Prostate gland (tissue), 2 donors: ENCODE measurements around the gene UBE2A. TPM values are rescaled to one million over a fixed set of nuclear protein-coding genes. Genes with fewer than 3 reads are reported as not detected.
A peak's percentile ranks its signal among the peaks of the same experiment; 100 is the strongest.

Experiments
- DNase-seq: peaks from one replicate; pipeline ENCODE4 v3.0.0-alpha.2; 2019; ENCODE audit warnings: low spot score
- H3K27ac ChIP-seq, 2 donors: fragments of 200-600 bp; sonication (generic); 2 replicates each; pipeline ENCODE4 v1.5.1; 2017 to 2019
- H3K27me3 ChIP-seq: fragments of 200-600 bp; sonication (generic); replicated peaks from 2 replicates; pipeline ENCODE4 v1.5.1; 2019; ENCODE audit not compliant: insufficient read depth
- H3K36me3 ChIP-seq, 2 donors: fragments of 200-600 bp; sonication (generic); 1 replicate in 1 of 2; 2 replicates in 1 of 2; pipeline versions ENCODE4 v1.5.1 to v1.8.1; 2017 to 2019
- H3K4me1 ChIP-seq: fragments of 200-600 bp; sonication (generic); replicated peaks from 2 replicates; pipeline ENCODE4 v1.5.1; 2019
- H3K4me3 ChIP-seq, 2 donors: fragments of 200-600 bp; sonication (generic); 2 replicates each; pipeline ENCODE4 v1.5.1; 2017 to 2019
- H3K9me3 ChIP-seq: fragments of 200-600 bp; sonication (generic); 2 replicates; pipeline ENCODE4 v1.5.1; 2017
- CTCF ChIP-seq, 4 experiments: fragments of 200-600 bp in 2 of 4; fragments of 450-650 bp in 2 of 4; sonication (generic) in 2 of 4; IDR thresholded peaks; 1 replicate in 3 of 4; 2 replicates in 1 of 4; pipeline ENCODE4 v1.5.1; 2016 to 2019; ENCODE audit warnings: antibody characterized with exemption in 4 of 4, mild to moderate bottlenecking in 2 of 4, moderate library complexity in 2 of 4
- POLR2A ChIP-seq: fragments of 450-650 bp; IDR thresholded peaks from one replicate; pipeline ENCODE4 v1.6.1; 2016; ENCODE audit warnings: antibody characterized with exemption, mild to moderate bottlenecking
- POLR2AphosphoS5 ChIP-seq: sonication (generic); formaldehyde crosslinking; IDR thresholded peaks from one replicate; pipeline ENCODE4 v1.6.1; 2017; ENCODE audit warnings: antibody characterized with exemption
- WGBS: methylation state at CpG from one replicate; pipeline ENCODE4 v1.1.5; 2018; 5-methylcytosine and 5-hydroxymethylcytosine counted together
- intact Hi-C: fragments of 100-400 bp; cut with DNase I; formaldehyde crosslinking; loops from one replicate; pipeline ENCODE4 v1.14.2; 2022
- total RNA-seq, 2 donors: library from RNA; depleted of rRNA; stranded (reverse); fragments of >200 nt; gene quantifications; one replicate each; pipeline ENCODE4 v1.1.0, GENCODE V29; 2016

Gene UBE2A
- total RNA-seq, 2 donors from 2014 or later = 19.8 to 32.9 TPM

GRCh38 chrX:119589810-119590209 lies 15.4 kb downstream of the UBE2A start:
- no peaks in the 10 kb centered on the region for H3K27me3 ChIP-seq
- H3K4me3 ChIP-seq = no peak overlapping the region
- H3K36me3 ChIP-seq = no peaks in the 10 kb centered on the region
- H3K27ac ChIP-seq = no peak overlapping the region
- DNase-seq = no peak
- TF ChIP-seq POLR2A = no peak
- intact Hi-C loops = no loop called here
- H3K9me3 ChIP-seq = no peaks in the 10 kb centered on the region
- H3K4me1 ChIP-seq = no peaks in the 10 kb centered on the region
- 93% methylated on average over 5 of the region's 5 CpGs for WGBS

DNA sequence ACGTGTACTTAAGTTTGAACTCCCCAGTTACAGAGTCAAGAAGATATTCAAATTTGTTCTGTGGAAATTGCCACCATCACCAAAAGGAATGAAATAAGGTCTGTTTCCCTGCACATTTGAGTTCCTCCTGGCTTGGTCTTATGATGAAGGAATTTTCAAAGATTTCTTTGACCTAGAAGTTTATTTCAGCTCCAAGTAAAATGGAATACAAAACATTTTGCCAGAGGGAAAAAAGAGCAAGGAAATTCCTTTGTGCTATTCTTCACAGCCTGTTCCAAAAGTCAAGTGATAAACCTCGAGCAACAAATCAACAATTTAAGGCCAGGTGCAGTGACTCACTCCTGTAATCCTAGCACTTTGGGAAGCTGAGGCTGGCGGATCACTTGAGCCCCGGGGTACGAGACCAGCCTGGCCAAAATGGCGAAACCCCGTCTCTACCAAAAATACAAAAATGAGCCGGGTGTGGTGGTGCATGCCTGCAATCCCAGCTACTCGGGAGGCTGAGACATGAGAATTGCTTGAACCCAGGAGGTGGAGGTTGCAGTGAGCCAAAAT lies 28.4 kb downstream of the UBE2A start:
- TF ChIP-seq POLR2AphosphoS5 (no peak), POLR2A (no peak), CTCF (IDR thresholded peaks at IDR 0.05) (no peak)
- intact Hi-C loops = loop anchor here (10.0 kb wide), 1 partner anchor 272 kb away; the partner anchor contains the start of genes NDUFA1 and RNF113A
- 62% methylated on average over 9 of the region's 9 CpGs for WGBS

GRCh38 chrX:119604766-119605463 lies 30.6 kb downstream of the UBE2A start:
- DNase-seq = no peak
- no peaks in the 10 kb centered on the region for H3K4me1 ChIP-seq
- H3K4me3 ChIP-seq = peak overlapping the region; percentile 55 to 56
- intact Hi-C loops = loop anchor here (10.0 kb wide), 1 partner anchor 270 kb away; the partner anchor contains the start of genes NDUFA1 and RNF113A
- no peaks in the 10 kb centered on the region for H3K27me3 ChIP-seq
- H3K27ac ChIP-seq = peak overlapping the region; percentile 91
- no peaks in the 10 kb centered on the region for H3K36me3 ChIP-seq
- TF ChIP-seq POLR2A = no peak
- no peak for TF ChIP-seq CTCF (IDR thresholded peaks at IDR 0.05)
- no peak for TF ChIP-seq POLR2AphosphoS5
- WGBS = 12% methylated on average over 17 of the region's 17 CpGs
- no peaks in the 10 kb centered on the region for H3K9me3 ChIP-seq

More for the DNA sequence above, 28.4 kb downstream of the UBE2A start:
- Histone ChIP-seq H3K4me3 (no peak overlapping the region), H3K27ac (no peak overlapping the region), H3K9me3 (no peaks in the 10 kb centered on the region), H3K4me1 (no peaks in the 10 kb centered on the region), H3K36me3 (no peaks in the 10 kb centered on the region), H3K27me3 (no peaks in the 10 kb centered on the region)
- DNase-seq = no peak

- no peaks in the 10 kb centered on the region for H3K4me1 ChIP-seq
- DNase-seq = peak; percentile 20
- no peaks in the 10 kb centered on the region for H3K36me3 ChIP-seq
- H3K9me3 ChIP-seq = no peaks in the 10 kb centered on the region
- intact Hi-C loops = loop anchor here (10.0 kb wide), 1 partner anchor 269 kb away; the partner anchor contains the start of genes NDUFA1 and RNF113A
- peak overlapping the region; percentile 91 for H3K27ac ChIP-seq
- no peak for TF ChIP-seq POLR2AphosphoS5
- TF ChIP-seq CTCF (IDR thresholded peaks at IDR 0.05) = no peak
- TF ChIP-seq POLR2A = no peak
- peak overlapping the region; percentile 55 to 56 for H3K4me3 ChIP-seq
- H3K27me3 ChIP-seq = no peaks in the 10 kb centered on the region
- under 1% methylated on average over 40 of the region's 68 CpGs for WGBS
Observed at GRCh38 chrX:119605464-119606279, 31.3 kb downstream of the UBE2A start.

DNA sequence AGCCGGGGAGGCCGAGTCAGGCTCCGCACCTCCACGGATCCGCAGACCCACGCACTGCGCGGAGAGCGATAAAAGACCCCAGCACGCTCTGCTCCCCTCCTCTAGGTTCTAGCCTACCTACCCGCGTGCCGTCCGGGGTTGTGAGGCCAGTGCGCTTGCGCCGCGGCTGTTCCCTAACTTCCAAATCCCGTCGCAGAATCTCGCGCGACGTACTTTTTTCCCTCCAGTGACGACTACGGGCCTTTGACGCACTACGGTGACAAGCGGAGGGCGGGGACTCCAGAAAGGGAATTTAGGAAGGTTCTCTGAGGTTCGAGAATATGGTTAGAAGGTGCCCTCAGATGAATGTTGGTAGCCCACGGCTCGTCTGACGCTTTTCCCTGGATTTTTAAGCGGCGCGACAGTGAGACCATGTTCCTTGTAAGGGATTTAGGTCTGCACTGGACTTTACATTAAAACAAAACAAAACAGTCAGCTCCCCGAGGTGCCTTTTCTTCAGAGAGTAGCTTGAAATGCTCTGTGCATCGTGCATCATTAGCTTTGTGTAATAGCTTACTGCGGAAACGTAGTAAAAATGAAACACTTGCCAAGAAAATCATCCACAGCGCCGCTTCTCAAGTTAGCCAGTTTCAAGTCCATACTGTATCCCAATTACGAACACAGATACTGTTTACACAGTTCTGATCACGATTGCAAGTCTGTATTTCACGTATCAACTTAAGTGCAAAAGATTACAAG lies 32.1 kb downstream of the UBE2A start, which contains the start of gene NKRF:
Gene NKRF (minus strand): TSS at position 145 of the 738 bp plus-strand sequence.
- H3K4me1 ChIP-seq = no peaks in the 10 kb centered on the region
- intact Hi-C loops = loop anchor here (10.0 kb wide), 1 partner anchor 268 kb away; the partner anchor contains the start of genes NDUFA1 and RNF113A
- peak; percentile 87 for DNase-seq
- no peaks in the 10 kb centered on the region for H3K27me3 ChIP-seq
- no peaks in the 10 kb centered on the region for H3K9me3 ChIP-seq
- H3K36me3 ChIP-seq = no peaks in the 10 kb centered on the region
- H3K27ac ChIP-seq = peak within 1 kb of the TSS; percentile 91
- H3K4me3 ChIP-seq = peak within 1 kb of the TSS; percentile 55 to 56
- peak; percentile 96 for TF ChIP-seq POLR2AphosphoS5
- peak; percentile 89 for TF ChIP-seq POLR2A
- no peak for TF ChIP-seq CTCF (IDR thresholded peaks at IDR 0.05)
- 2% methylated on average over 43 of the region's 46 CpGs for WGBS
